HepG2 (cell line): ENCODE measurements around the gene PCYT2. TPM values are rescaled to one million over a fixed set of nuclear protein-coding genes. Genes with fewer than 3 reads are reported as not detected.

Source experiments
- AKAP8 ChIP-seq: sonication (generic); formaldehyde crosslinking; IDR thresholded peaks from 2 replicates; pipeline ENCODE4 v1.5.1; 2020; ENCODE audit warnings: mild to moderate bottlenecking, missing genetic modification reagents
- ARNTL ChIP-seq: sonication (generic); formaldehyde crosslinking; IDR thresholded peaks from 2 replicates; pipeline ENCODE4 v1.4.0; 2020; ENCODE audit warnings: mild to moderate bottlenecking, missing genetic modification reagents
- BCL3 ChIP-seq: sonication (generic); formaldehyde crosslinking; IDR thresholded peaks from 2 replicates; pipeline ENCODE4 v1.5.1; 2020; ENCODE audit warnings: mild to moderate bottlenecking, missing genetic modification reagents, moderate library complexity
- GLMP ChIP-seq: sonication (generic); formaldehyde crosslinking; IDR thresholded peaks from 2 replicates; pipeline ENCODE4 v1.9.0; 2021; ENCODE audit warnings: missing genetic modification reagents, mild to moderate bottlenecking, borderline replicate concordance
- HCFC1 ChIP-seq: fragments of 150-350 bp; IDR thresholded peaks from 2 replicates; pipeline ENCODE4 v1.6.1; 2014; ENCODE audit warnings: low read depth, low read length
- MATR3 ChIP-seq: sonication (generic); formaldehyde crosslinking; IDR thresholded peaks from 2 replicates; pipeline ENCODE4 v1.4.0; 2020; ENCODE audit warnings: missing genetic modification reagents
- MYPOP ChIP-seq: sonication (generic); formaldehyde crosslinking; IDR thresholded peaks from 2 replicates; pipeline ENCODE4 v1.8.1; 2023; ENCODE audit warnings: mild to moderate bottlenecking, moderate library complexity, missing genetic modification reagents
- NCOA2 ChIP-seq: sonication (generic); formaldehyde crosslinking; IDR thresholded peaks from 2 replicates; pipeline ENCODE4 v1.8.0; 2022; ENCODE audit warnings: inconsistent platforms
- PAX8 ChIP-seq: sonication (generic); formaldehyde crosslinking; IDR thresholded peaks from 2 replicates; pipeline ENCODE4 v1.8.0; 2022; ENCODE audit warnings: mild to moderate bottlenecking, missing genetic modification reagents, borderline replicate concordance
- RBFOX2 ChIP-seq: fragments of 200-400 bp; formaldehyde crosslinking; IDR thresholded peaks from 2 replicates; pipeline ENCODE4 v1.6.1; 2017; ENCODE audit warnings: low read depth, mild to moderate bottlenecking, low read length
- SP140L ChIP-seq: sonication (generic); formaldehyde crosslinking; IDR thresholded peaks from 2 replicates; pipeline ENCODE4 v1.4.0; 2020; ENCODE audit warnings: missing genetic modification reagents, borderline replicate concordance
- TEAD3 ChIP-seq: optimal IDR thresholded peaks from 2 replicates; pipeline ENCODE3; 2016; ENCODE audit warnings: borderline replicate concordance
- ZBTB7A ChIP-seq: sonication (generic); formaldehyde crosslinking; IDR thresholded peaks from 2 replicates; pipeline ENCODE4 v1.8.0; 2022; ENCODE audit warnings: mild to moderate bottlenecking, missing genetic modification reagents
- ZKSCAN8 ChIP-seq: IDR thresholded peaks from 2 replicates; pipeline ENCODE4 v1.6.1; 2016; ENCODE audit warnings: borderline replicate concordance, missing genetic modification reagents, missing compliant biosample characterization
- ZNF260 ChIP-seq: sonication (generic); formaldehyde crosslinking; IDR thresholded peaks from 2 replicates; pipeline ENCODE4 v1.4.0; 2020; ENCODE audit warnings: missing genetic modification reagents, low read depth, mild to moderate bottlenecking, borderline replicate concordance
- ZNF276 ChIP-seq: sonication (generic); formaldehyde crosslinking; IDR thresholded peaks from 2 replicates; pipeline ENCODE4 v1.4.0; 2020; ENCODE audit warnings: mild to moderate bottlenecking, low read depth, missing genetic modification reagents
- ZNF280D ChIP-seq: sonication (generic); formaldehyde crosslinking; IDR thresholded peaks from 2 replicates; pipeline ENCODE4 v1.5.1; 2020; ENCODE audit warnings: mild to moderate bottlenecking, missing genetic modification reagents
- polyA plus RNA-seq, 8 experiments: library from polyadenylated mRNA; depleted of rRNA in 3 of 8; stranded (reverse) in 7 of 8; unstranded in 1 of 8; fragments of >200 nt; fragmentation: Illumina TruSeq in 4 of 8; extraction: Trizol in 4 of 8; gene quantifications; 2 replicates each; pipeline versions ENCODE4 v1.2.1 to v1.2.3, GENCODE V29; 2011 to 2016; ENCODE audit warnings: low read depth in 4 of 8, missing spikeins in 1 of 8, mixed read lengths in 1 of 8; ENCODE audit not compliant: insufficient read depth in 1 of 8
- total RNA-seq, 5 experiments: library from RNA; depleted of rRNA; stranded (reverse); fragments of >200 nt; fragmentation: Illumina TruSeq; extraction: Trizol; gene quantifications; 2 replicates each; pipeline ENCODE4 v1.2.3, GENCODE V29; 2016; ENCODE audit warnings: low read depth in 1 of 5

Gene PCYT2
- total and polyA plus RNA-seq, 2 of the 13 experiments (the other 11 are each of a cell fraction or from before 2014, with no cell fraction given) = 147 to 297 TPM

GRCh38 chr17:81867991-81868673 lies 43.1 kb downstream of the PCYT2 start (continued):
- peak; percentile 84 for TF ChIP-seq RBFOX2
- TF ChIP-seq MYPOP (CRISPR knock-in tag) = no peak
- TF ChIP-seq ZNF260 (CRISPR knock-in tag) = no peak
- TF ChIP-seq ZBTB7A (CRISPR knock-in tag) = no peak
- peak; percentile 99 for TF ChIP-seq AKAP8 (CRISPR knock-in tag)
- TF ChIP-seq TEAD3 (CRISPR knock-in tag) = peak; percentile 43
- no peak for TF ChIP-seq GLMP (CRISPR knock-in tag)
- no peak for TF ChIP-seq HCFC1
- 0 out of 2 replicates have a peak, but pooled peaks have one; percentile 23 for TF ChIP-seq MATR3 (CRISPR knock-in tag)
- TF ChIP-seq PAX8 (CRISPR knock-in tag) = no peak
- TF ChIP-seq ZNF276 = no peak; the same call in 1 of the 2 replicates
- no peak for TF ChIP-seq ZNF280D (CRISPR knock-in tag)
- TF ChIP-seq ARNTL (CRISPR knock-in tag) = no peak; the same call in 1 of the 2 replicates
- TF ChIP-seq ZKSCAN8 (CRISPR knock-in tag) = no peak
- TF ChIP-seq SP140L (CRISPR knock-in tag) = no peak
- no peak for TF ChIP-seq BCL3 (CRISPR knock-in tag)
- 0 out of 2 replicates have a peak, but pooled peaks have one; percentile 12 for TF ChIP-seq NCOA2 (CRISPR knock-in tag)
